GM12865 (cell line): ENCODE measurements around the gene COMMD8.

Experiments
- DNase-seq: peaks from one replicate; pipeline ENCODE4 v3.0.0; 2010; ENCODE audit warnings: low read depth
- H3K4me3 ChIP-seq: 2 replicates; pipeline ENCODE4 v1.5.1; 2011; ENCODE audit warnings: mild to moderate bottlenecking, low read depth, low read length, control low read depth
- TF ChIP-seq, protein P1 (sequence below): IDR thresholded peaks from 2 replicates; pipeline ENCODE4 v1.5.1; 2011; ENCODE audit warnings: low read length, control low read depth, low read depth, inconsistent platforms; ENCODE audit not compliant: insufficient read depth; ENCODE audit errors: missing control alignments

The COMMD8 gene

DNA sequence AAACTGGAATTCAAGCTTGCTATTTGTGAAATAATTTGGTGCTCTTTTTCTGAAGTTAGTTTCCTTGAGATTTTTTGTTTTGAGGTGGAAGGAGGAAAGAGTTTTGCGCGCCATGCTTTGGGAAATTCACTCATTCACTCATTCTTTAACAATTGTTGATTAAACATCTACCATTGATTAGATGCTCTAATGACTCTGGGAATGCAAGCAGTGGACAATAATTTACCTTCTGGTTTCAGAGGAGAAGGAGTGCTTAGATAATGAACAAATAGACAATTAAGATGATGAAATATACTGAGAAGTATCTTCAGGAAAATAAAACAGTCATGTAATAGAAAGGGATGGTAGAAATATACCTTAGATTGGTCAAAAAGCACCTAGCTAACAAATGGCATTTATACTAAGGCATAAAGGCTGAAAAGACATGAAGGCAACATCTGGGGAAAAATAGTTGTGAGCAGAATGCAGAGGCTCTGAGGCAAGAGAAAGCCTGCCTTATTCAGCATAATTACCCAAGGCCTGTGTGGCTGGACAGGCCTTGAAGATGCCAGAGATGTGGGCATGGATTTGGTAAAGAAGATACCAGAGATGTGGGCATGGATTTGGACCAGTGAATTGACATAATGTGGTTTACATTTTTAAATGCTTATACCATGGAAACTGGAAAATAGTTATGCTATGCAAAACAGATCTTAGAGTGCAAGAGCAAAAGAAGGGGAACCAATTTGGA, 2.7 kb upstream of the COMMD8 start:
- H3K4me3 ChIP-seq: no peak overlapping the region
- TF ChIP-seq, protein P1, sequence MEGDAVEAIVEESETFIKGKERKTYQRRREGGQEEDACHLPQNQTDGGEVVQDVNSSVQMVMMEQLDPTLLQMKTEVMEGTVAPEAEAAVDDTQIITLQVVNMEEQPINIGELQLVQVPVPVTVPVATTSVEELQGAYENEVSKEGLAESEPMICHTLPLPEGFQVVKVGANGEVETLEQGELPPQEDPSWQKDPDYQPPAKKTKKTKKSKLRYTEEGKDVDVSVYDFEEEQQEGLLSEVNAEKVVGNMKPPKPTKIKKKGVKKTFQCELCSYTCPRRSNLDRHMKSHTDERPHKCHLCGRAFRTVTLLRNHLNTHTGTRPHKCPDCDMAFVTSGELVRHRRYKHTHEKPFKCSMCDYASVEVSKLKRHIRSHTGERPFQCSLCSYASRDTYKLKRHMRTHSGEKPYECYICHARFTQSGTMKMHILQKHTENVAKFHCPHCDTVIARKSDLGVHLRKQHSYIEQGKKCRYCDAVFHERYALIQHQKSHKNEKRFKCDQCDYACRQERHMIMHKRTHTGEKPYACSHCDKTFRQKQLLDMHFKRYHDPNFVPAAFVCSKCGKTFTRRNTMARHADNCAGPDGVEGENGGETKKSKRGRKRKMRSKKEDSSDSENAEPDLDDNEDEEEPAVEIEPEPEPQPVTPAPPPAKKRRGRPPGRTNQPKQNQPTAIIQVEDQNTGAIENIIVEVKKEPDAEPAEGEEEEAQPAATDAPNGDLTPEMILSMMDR: no peak
- no peak for DNase-seq

DNA sequence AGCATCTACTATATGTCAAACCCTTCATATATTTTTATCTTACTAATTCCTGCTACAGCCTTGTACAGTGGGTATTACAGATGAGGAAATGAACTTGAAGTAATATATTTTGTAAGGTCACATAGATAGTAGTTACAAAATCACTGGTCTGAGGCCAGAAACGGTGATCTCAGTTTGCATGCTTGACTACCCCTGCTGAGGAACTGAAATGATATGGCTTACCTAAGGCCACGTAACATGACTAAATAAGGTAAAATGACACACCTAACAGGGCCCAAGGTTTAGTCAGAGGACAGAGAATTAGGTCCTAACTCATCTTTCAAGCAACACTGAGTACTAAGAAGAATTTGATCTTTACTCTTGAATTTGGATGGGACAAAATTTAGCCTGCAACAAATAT, 1.5 kb upstream of the COMMD8 start:
- no peak overlapping the region for H3K4me3 ChIP-seq
- TF ChIP-seq, protein P1: no peak
- DNase-seq: peak; percentile 69

DNA sequence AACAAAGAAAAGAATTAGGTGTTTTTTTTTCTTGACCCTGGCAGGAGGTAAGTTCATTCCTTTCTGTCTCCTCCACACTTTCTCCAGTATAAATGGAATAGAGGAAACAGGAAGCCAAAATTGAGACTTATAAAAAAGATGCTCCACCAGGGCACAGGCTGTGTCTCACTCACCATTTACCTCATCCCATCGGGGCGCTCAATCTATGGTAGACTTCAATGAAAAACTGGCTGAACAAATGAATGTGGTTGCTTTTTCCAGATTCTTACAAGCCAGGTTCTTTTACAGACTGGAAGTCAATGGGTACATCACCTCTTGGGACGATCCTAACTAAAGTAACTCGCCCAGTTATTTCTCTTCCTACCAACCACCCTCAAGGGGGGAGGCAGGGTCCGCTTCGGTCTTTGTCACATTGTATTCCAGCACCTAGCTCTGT, 685 bp downstream of the COMMD8 start:
- TF ChIP-seq, protein P1: no peak
- peak overlapping the region; percentile 64 for H3K4me3 ChIP-seq
- peak; percentile 16 for DNase-seq

DNA sequence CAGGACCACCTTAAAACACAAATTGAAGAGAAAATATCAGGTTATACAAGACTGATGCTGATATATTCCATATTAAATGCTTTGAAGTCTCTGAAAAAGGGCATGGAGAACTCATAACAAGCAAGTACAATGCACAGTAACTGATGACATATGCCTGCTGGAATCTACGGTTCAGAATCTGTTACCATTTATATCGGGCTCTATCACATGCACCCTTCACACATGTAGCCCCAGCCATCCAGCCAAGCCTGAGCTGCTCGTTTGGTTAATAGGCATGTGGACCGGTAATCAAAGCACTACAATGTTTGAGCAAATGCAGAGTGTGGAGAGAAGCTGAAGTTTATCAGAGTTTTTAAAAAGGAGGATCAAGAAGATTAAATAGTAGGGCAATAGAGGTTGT, 11.8 kb downstream of the COMMD8 start:
- no peak for DNase-seq
- H3K4me3 ChIP-seq: no peak overlapping the region
- TF ChIP-seq, protein P1: no peak

DNA sequence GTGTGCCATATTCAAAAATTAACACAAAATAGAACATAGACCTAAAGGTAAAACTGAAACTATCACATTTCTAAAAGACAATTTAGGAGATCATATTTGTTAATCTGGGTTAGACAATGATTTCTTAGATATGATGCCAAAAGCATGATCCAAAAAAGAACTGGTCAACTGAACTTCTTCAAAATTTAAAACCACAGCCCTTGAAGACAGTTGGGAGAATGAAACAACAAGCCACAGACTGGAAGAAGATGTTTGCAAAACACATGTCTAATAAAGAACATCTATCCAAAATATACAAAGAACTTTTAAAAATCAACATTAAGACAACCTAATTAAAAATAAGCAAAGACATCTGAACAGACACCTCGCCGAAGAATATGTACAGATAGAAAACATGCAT, 19.5 kb downstream of the COMMD8 start:
- no peak for DNase-seq
- TF ChIP-seq, protein P1: no peak
- H3K4me3 ChIP-seq: no peak overlapping the region

DNA sequence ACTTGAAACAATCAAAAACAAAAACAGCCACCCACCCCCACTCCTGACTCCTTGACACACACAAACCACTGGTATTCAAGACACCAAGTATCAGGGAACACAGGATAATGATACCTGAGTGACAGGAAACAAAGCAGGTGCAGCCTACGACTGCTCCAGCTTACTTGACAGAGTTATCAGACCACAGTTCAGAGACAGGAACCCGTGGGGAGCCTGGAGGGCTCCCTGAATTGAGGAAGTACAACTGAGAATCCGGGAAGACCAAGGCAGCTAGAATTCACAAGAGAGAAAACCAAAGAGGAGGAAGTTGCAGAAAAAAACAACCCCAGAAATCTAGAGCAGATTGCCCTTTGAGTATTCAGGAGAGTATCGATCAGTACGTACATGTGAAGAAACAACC, 20.5 kb downstream of the COMMD8 start:
- TF ChIP-seq, protein P1: no peak
- peak; percentile 43 for DNase-seq
- H3K4me3 ChIP-seq: no peak overlapping the region

DNA sequence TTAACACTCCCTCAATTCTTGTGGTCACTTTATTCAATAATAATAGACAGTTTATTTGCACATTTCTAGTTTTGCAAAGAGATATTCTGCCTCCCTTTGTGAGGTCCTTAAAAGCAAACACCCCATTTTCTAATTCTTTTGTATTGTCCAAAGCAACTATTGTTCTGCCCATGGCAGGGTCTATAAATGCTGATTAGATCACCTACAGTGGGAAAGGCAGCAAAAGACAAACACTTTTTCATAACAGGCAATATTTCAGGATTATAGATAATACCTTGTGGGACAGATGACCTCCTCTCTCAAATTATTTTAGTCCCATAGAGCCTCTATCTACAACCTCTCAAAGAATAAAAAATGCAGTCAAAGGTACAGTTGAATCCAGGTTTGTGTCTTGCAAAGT, 28.6 kb downstream of the COMMD8 start:
- H3K4me3 ChIP-seq: no peak overlapping the region
- no peak for DNase-seq
- TF ChIP-seq, protein P1: no peak
